Neural cell (in vitro differentiated cells): ENCODE results near the gene CBFA2T2. TPM values are rescaled to one million over a fixed set of nuclear protein-coding genes. Genes with fewer than 3 reads are reported as not detected.
"Not testable (repeated sequence)": the region's sequence is repeated elsewhere in the genome, so short reads cannot be mapped to it uniquely, and the experiment has no call there.

Experiments used
- H2AFZ ChIP-seq: fragments of 200-600, 300-800 bp; sonication (generic), shearing (Covaris generic); 2 replicates; pipeline ENCODE4 v1.6.0; 2014; ENCODE audit warnings: low read depth, mild to moderate bottlenecking, antibody characterized with exemption, low read length, moderate library complexity
- H3F3A ChIP-seq: fragments of 200-600 bp; shearing (Covaris generic); 2 replicates; pipeline ENCODE4 v1.6.1; 2016; ENCODE audit warnings: mild to moderate bottlenecking, moderate library complexity, mixed read lengths, antibody characterized with exemption, low read length; ENCODE audit not compliant: insufficient read depth, poor library complexity, severe bottlenecking
- H3K27ac ChIP-seq: fragments of 200-600, 300-800 bp; sonication (generic), shearing (Covaris generic); 2 replicates; pipeline ENCODE4 v1.5.1; 2014; ENCODE audit warnings: mild to moderate bottlenecking, low read length, moderate library complexity
- H3K27me3 ChIP-seq: fragments of 300-800, 200-600 bp; sonication (generic), shearing (Covaris generic); 2 replicates; pipeline ENCODE4 v1.6.0; 2014; ENCODE audit warnings: mild to moderate bottlenecking, low read depth, low read length, moderate library complexity; ENCODE audit not compliant: insufficient read depth
- H3K36me3 ChIP-seq: fragments of 300-800, 200-600 bp; sonication (generic), shearing (Covaris generic); 2 replicates; pipeline ENCODE4 v1.5.1; 2014; ENCODE audit warnings: mild to moderate bottlenecking, antibody characterized with exemption, low read length, moderate library complexity; ENCODE audit not compliant: insufficient read depth
- H3K4me2 ChIP-seq: fragments of 300-800, 200-600 bp; sonication (generic), shearing (Covaris generic); 2 replicates; pipeline ENCODE4 v1.6.0; 2014; ENCODE audit warnings: mild to moderate bottlenecking, low read length
- H3K4me3 ChIP-seq: fragments of 300-800, 200-600 bp; sonication (generic), shearing (Covaris generic); 2 replicates; pipeline ENCODE4 v1.5.1; 2014; ENCODE audit warnings: mild to moderate bottlenecking, low read length, moderate library complexity
- H3K79me2 ChIP-seq: fragments of 200-600 bp; shearing (Covaris generic); replicated peaks from 2 replicates; pipeline ENCODE4 v1.6.0; 2014; ENCODE audit warnings: mild to moderate bottlenecking, low read length, moderate library complexity; ENCODE audit not compliant: insufficient read depth
- H3K9ac ChIP-seq: fragments of 300-800, 200-600 bp; sonication (generic), shearing (Covaris generic); 2 replicates; pipeline ENCODE4 v1.6.1; 2016; ENCODE audit warnings: mild to moderate bottlenecking, low read length, mixed read lengths
- H3K9me2 ChIP-seq: fragments of 200-600 bp; shearing (Covaris generic); 2 replicates; pipeline ENCODE4 v1.6.1; 2016; ENCODE audit warnings: mild to moderate bottlenecking, low read length, mixed read lengths; ENCODE audit not compliant: insufficient read depth
- H3K9me3 ChIP-seq: fragments of 200-600, 300-800 bp; sonication (generic), shearing (Covaris generic); 2 replicates; pipeline ENCODE4 v1.6.1; 2016; ENCODE audit warnings: mild to moderate bottlenecking, mixed run types, low read length, moderate library complexity, mixed read lengths
- H4K20me1 ChIP-seq: fragments of 200-600 bp; shearing (Covaris generic); 2 replicates; pipeline ENCODE4 v1.6.1; 2016; ENCODE audit warnings: mild to moderate bottlenecking, mixed run types; ENCODE audit not compliant: insufficient read depth
- CTCF ChIP-seq: fragments of 450-650 bp; IDR thresholded peaks from 2 replicates; pipeline ENCODE4 v1.5.1; 2014; ENCODE audit warnings: antibody characterized with exemption, mild to moderate bottlenecking, moderate library complexity; ENCODE audit not compliant: poor library complexity, severe bottlenecking
- EP300 ChIP-seq: fragments of 450-650 bp; conservative IDR thresholded peaks from 2 replicates; pipeline ENCODE4 v1.6.1; 2014; ENCODE audit warnings: antibody characterized with exemption, mild to moderate bottlenecking, moderate library complexity; ENCODE audit not compliant: poor library complexity, severe bottlenecking
- EZH2 ChIP-seq: fragments of 200-600, 300-800 bp; shearing (Covaris generic), sonication (generic); IDR thresholded peaks from 2 replicates; pipeline ENCODE4 v1.6.1; 2014; ENCODE audit warnings: antibody characterized with exemption, low read length, borderline replicate concordance, mild to moderate bottlenecking; ENCODE audit not compliant: insufficient read depth, poor library complexity, severe bottlenecking
- MXI1 ChIP-seq: fragments of 450-650 bp; conservative IDR thresholded peaks from 2 replicates; pipeline ENCODE4 v1.6.1; 2014; ENCODE audit warnings: antibody characterized with exemption, mild to moderate bottlenecking; ENCODE audit not compliant: poor library complexity, severe bottlenecking
- POLR2AphosphoS5 ChIP-seq: IDR thresholded peaks from 2 replicates; pipeline ENCODE4 v1.6.1; 2012
- RAD21 ChIP-seq: fragments of 450-650 bp; conservative IDR thresholded peaks from 2 replicates; pipeline ENCODE4 v1.6.1; 2014; ENCODE audit warnings: antibody characterized with exemption, mild to moderate bottlenecking, moderate library complexity
- REST ChIP-seq: IDR thresholded peaks from 2 replicates; pipeline ENCODE4 v1.6.1; 2012; ENCODE audit warnings: borderline replicate concordance
- SMC3 ChIP-seq: fragments of 450-650 bp; conservative IDR thresholded peaks from 2 replicates; pipeline ENCODE4 v1.6.1; 2014; ENCODE audit warnings: antibody characterized with exemption, mild to moderate bottlenecking, moderate library complexity; ENCODE audit not compliant: poor library complexity
- TAF1 ChIP-seq: IDR thresholded peaks from 2 replicates; pipeline ENCODE4 v1.6.1; 2012; ENCODE audit warnings: low read depth
- polyA minus RNA-seq: library from RNA; depleted of rRNA, polyadenylated mRNA; stranded (reverse); fragments of >200 nt; gene quantifications from 2 replicates; pipeline ENCODE4 v1.2.3, GENCODE V29; 2014
- polyA plus RNA-seq: library from polyadenylated mRNA; depleted of rRNA; stranded (reverse); fragments of >200 nt; gene quantifications from 2 replicates; pipeline ENCODE4 v1.2.3, GENCODE V29; 2014

CBFA2T2 gene
- polyA plus RNA-seq (15.9 and 21.7 TPM in 2 replicates), polyA minus RNA-seq (32.3 and 39.7 TPM in 2 replicates)

GRCh38 chr20:33490023-33490933 is at the start of gene CBFA2T2:
CBFA2T2 (plus strand) TSS chr20:33490096; CDS start chr20:33490268, 172 bp downstream.
- H3K9me3 ChIP-seq, result no peaks in the 10 kb centered on the region
- TF ChIP-seq EP300 (no peak), CTCF (no peak), SMC3 (peak; percentile 29), REST (peak; percentile 40), EZH2 (no peak), MXI1 (peak; percentile 50), RAD21 (no peak), TAF1 (no peak), POLR2AphosphoS5 (peak; percentile 80)
- no peaks in the 10 kb centered on the region for H4K20me1 ChIP-seq
- H3K9me2 ChIP-seq, result no peaks in the 10 kb centered on the region
- no peaks in the 10 kb centered on the region for H3K27me3 ChIP-seq
- H3K4me3 ChIP-seq, result peak within 1 kb of the TSS; percentile 98
- peak within 1 kb of the TSS; percentile 78 for H3K27ac ChIP-seq
- peaks cover 11% of the 10 kb centered on the region for H3K79me2 ChIP-seq
- H3K9ac ChIP-seq, result peak within 1 kb of the TSS; percentile 85
- H3F3A ChIP-seq, result no peaks in the 10 kb centered on the region
- no peaks in the 10 kb centered on the region for H3K36me3 ChIP-seq
- H2AFZ ChIP-seq, result peak within 1 kb of the TSS; percentile 62
- H3K4me2 ChIP-seq, result peak within 1 kb of the TSS; percentile 62

- not testable (repeated sequence) for H3K4me2 ChIP-seq, H3K27ac ChIP-seq, H3K36me3 ChIP-seq
Observed at GRCh38 chr20:33440562-33440961, 49.3 kb upstream of the CBFA2T2 start.

More at GRCh38 chr20:33440562-33440961, 49.3 kb upstream of the CBFA2T2 start:
- H4K20me1 ChIP-seq, H3K9me3 ChIP-seq, H3K4me3 ChIP-seq, H3K9ac ChIP-seq, H3F3A ChIP-seq, H3K9me2 ChIP-seq, H2AFZ ChIP-seq, H3K27me3 ChIP-seq, H3K79me2 ChIP-seq: not testable (repeated sequence)
